K562 (cell line): Measurements from ENCODE around the gene SLBP. TPM values are rescaled to one million over a fixed set of nuclear protein-coding genes. Genes with fewer than 3 reads are reported as not detected.

Experiments used
- ATF1 ChIP-seq, 2 experiments: fragments of 450-650 bp in 1 of 2; IDR thresholded peaks; 2 replicates each; pipeline ENCODE4 v1.6.1; 2016; ENCODE audit warnings: missing compliant biosample characterization in 1 of 2, missing genetic modification characterization in 1 of 2
- CBFB ChIP-seq: sonication (generic); formaldehyde crosslinking; IDR thresholded peaks from 2 replicates; pipeline ENCODE4 v1.4.0; 2020; ENCODE audit warnings: mild to moderate bottlenecking, missing genetic modification reagents
- CEBPB ChIP-seq: fragments of 450-650 bp; IDR thresholded peaks from 2 replicates; pipeline ENCODE4 v1.6.1; 2016; ENCODE audit warnings: missing genetic modification characterization, missing compliant biosample characterization
- EGR1 ChIP-seq: fragments of 450-650 bp; conservative IDR thresholded peaks from 2 replicates; pipeline ENCODE4 v1.6.1; 2017; ENCODE audit warnings: mild to moderate bottlenecking
- MYC ChIP-seq, 2 experiments: fragments of 250-450 bp in 1 of 2; sonication (Bioruptor Pico) in 1 of 2; IDR thresholded peaks; 2 replicates each; pipeline versions ENCODE4 v1.5.1 to v1.6.1; 2012 to 2021; ENCODE audit warnings: low read depth in 2 of 2, borderline replicate concordance in 1 of 2, improper control_type of control experiment in 1 of 2, low read length in 1 of 2, mild to moderate bottlenecking in 1 of 2, moderate library complexity in 1 of 2
- NRF1 ChIP-seq, 2 experiments: fragments of 450-650 bp; IDR thresholded peaks in 1 of 2; conservative IDR thresholded peaks in 1 of 2; 2 replicates each; pipeline ENCODE4 v1.6.1; 2014; ENCODE audit warnings: mild to moderate bottlenecking in 2 of 2
- PHF21A ChIP-seq: fragments of 450-650 bp; IDR thresholded peaks from 2 replicates; pipeline ENCODE4 v1.6.1; 2017; ENCODE audit warnings: low read depth, borderline replicate concordance
- POLR2A ChIP-seq: fragments of 450-650 bp; conservative IDR thresholded peaks from 2 replicates; pipeline ENCODE4 v1.6.1; 2016
- TEAD1 ChIP-seq, 2 experiments: fragments of 450-650 bp in 1 of 2; sonication (generic) in 1 of 2; formaldehyde crosslinking; IDR thresholded peaks; 2 replicates each; pipeline versions ENCODE4 v1.4.0 to v1.8.0; 2020 to 2022; ENCODE audit warnings: mild to moderate bottlenecking in 2 of 2, missing genetic modification reagents in 1 of 2
- YY1 ChIP-seq, 3 experiments: IDR thresholded peaks; 2 replicates each; pipeline ENCODE4 v1.6.1; 2011; ENCODE audit warnings: low read length in 2 of 3, mild to moderate bottlenecking in 2 of 3, moderate library complexity in 2 of 3, borderline replicate concordance in 1 of 3, control low read depth in 1 of 3, low read depth in 1 of 3; ENCODE audit not compliant: insufficient read depth in 3 of 3, insufficient replicate concordance in 2 of 3, control insufficient read depth in 1 of 3, insufficient read length in 1 of 3; ENCODE audit errors: extremely low read depth in 1 of 3
- ZC3H4 ChIP-seq: sonication (generic); formaldehyde crosslinking; IDR thresholded peaks from 2 replicates; pipeline ENCODE4 v1.9.0; 2021; ENCODE audit warnings: missing genetic modification reagents, borderline replicate concordance
- polyA plus RNA-seq, 8 experiments: library from polyadenylated mRNA; depleted of rRNA in 4 of 8; stranded (reverse) in 5 of 8; unstranded in 3 of 8; fragments of >200 nt; fragmentation: Nextera tagmentation in 2 of 8; fragmentation: Illumina TruSeq in 1 of 8; extraction: Ambion mirVana in 2 of 8; extraction: Trizol in 1 of 8; gene quantifications; 2 replicates each; pipeline versions ENCODE4 v1.2.1 to v1.2.3, GENCODE V29; 2011 to 2014; ENCODE audit warnings: inconsistent platforms in 1 of 8, missing spikeins in 1 of 8
- total RNA-seq, 7 experiments: library from RNA; depleted of rRNA in 6 of 7; stranded (reverse); fragments of >200 nt in 6 of 7; fragmentation: Illumina TruSeq in 2 of 7; extraction: Trizol in 2 of 7; gene quantifications; 2 replicates each; pipeline versions ENCODE4 v1.2.1 to v1.2.3, GENCODE V29; 2011 to 2021; ENCODE audit warnings: low replicate concordance in 1 of 7
- TF ChIP-seq, protein P1 (sequence below): fragments of 150-350 bp; IDR thresholded peaks from 2 replicates; pipeline ENCODE4 v1.6.1; 2014; ENCODE audit warnings: low read depth, mild to moderate bottlenecking, low read length, borderline replicate concordance
- TF ChIP-seq, protein P2 (sequence below): sonication (generic); formaldehyde crosslinking; IDR thresholded peaks from 2 replicates; pipeline ENCODE4 v1.8.1; 2023; ENCODE audit warnings: mild to moderate bottlenecking, missing genetic modification reagents

Gene SLBP
- total and polyA plus RNA-seq, 9 of the 15 experiments (the other 6 are each of a cell fraction or from before 2014, with no cell fraction given) = 49.4 to 221 (median 162) TPM

DNA sequence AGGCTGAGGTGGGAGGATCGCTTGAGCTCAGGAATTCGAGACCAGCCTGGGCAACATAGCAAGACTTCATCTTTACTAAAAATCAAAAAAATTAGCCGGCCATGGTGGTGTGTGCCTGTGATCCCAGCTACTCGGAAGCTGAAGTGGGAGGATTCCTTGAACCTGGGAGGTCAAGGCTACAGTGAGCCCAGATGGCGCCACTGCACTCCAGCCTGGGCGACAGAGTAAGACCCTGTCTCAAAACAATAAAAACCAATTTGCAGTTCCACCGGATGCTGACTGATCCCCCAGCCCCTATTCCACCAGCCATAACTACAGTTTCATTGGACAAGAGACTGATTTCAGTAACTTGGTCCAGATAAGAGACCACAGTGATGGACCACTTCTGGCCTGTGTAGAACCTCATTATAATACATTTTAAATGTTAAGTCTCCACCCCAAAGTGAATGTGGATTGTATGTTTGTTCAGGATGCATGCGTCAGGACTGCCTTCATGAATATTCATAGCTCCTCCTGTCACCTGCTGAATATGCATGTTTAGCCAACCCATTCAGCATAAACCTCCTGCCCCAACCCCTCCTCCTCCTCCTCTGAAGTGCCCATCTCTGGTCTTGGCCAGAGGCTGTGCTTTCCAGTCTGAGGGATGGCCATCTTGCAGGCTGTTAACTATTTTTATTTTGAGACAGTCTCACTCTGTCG lies 2.3 kb upstream of the SLBP start (continued):
- TF ChIP-seq, protein P1, sequence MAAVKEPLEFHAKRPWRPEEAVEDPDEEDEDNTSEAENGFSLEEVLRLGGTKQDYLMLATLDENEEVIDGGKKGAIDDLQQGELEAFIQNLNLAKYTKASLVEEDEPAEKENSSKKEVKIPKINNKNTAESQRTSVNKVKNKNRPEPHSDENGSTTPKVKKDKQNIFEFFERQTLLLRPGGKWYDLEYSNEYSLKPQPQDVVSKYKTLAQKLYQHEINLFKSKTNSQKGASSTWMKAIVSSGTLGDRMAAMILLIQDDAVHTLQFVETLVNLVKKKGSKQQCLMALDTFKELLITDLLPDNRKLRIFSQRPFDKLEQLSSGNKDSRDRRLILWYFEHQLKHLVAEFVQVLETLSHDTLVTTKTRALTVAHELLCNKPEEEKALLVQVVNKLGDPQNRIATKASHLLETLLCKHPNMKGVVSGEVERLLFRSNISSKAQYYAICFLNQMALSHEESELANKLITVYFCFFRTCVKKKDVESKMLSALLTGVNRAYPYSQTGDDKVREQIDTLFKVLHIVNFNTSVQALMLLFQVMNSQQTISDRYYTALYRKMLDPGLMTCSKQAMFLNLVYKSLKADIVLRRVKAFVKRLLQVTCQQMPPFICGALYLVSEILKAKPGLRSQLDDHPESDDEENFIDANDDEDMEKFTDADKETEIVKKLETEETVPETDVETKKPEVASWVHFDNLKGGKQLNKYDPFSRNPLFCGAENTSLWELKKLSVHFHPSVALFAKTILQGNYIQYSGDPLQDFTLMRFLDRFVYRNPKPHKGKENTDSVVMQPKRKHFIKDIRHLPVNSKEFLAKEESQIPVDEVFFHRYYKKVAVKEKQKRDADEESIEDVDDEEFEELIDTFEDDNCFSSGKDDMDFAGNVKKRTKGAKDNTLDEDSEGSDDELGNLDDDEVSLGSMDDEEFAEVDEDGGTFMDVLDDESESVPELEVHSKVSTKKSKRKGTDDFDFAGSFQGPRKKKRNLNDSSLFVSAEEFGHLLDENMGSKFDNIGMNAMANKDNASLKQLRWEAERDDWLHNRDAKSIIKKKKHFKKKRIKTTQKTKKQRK = peak; percentile 60; the same call in 1 of the 2 replicates
- no peak for TF ChIP-seq ZC3H4 (CRISPR knock-in tag)
- no peak for TF ChIP-seq MYC (IDR thresholded peaks at IDR 0.05; ENCODE audit: low read depth, low read length)
- TF ChIP-seq MYC (CRISPR knock-in tag; IDR thresholded peaks at IDR 0.05; ENCODE audit: borderline replicate concordance, low read depth) = no peak
- TF ChIP-seq CBFB = no peak
- TF ChIP-seq PHF21A = no peak
- no peak for TF ChIP-seq EGR1
- no peak for TF ChIP-seq YY1 (IDR thresholded peaks at IDR 0.05; ENCODE audit: borderline replicate concordance in 1 of 3, control insufficient read depth in 1 of 3, extremely low read depth in 1 of 3, insufficient read depth in 3 of 3, insufficient read length in 1 of 3, insufficient replicate concordance in 2 of 3, low read depth in 1 of 3, low read length in 2 of 3)
- TF ChIP-seq, protein P2, sequence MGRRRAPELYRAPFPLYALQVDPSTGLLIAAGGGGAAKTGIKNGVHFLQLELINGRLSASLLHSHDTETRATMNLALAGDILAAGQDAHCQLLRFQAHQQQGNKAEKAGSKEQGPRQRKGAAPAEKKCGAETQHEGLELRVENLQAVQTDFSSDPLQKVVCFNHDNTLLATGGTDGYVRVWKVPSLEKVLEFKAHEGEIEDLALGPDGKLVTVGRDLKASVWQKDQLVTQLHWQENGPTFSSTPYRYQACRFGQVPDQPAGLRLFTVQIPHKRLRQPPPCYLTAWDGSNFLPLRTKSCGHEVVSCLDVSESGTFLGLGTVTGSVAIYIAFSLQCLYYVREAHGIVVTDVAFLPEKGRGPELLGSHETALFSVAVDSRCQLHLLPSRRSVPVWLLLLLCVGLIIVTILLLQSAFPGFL (CRISPR knock-in tag) = no peak
- TF ChIP-seq POLR2A = peak; percentile 19; the same call in 1 of the 2 replicates
- no peak for TF ChIP-seq CEBPB (tag)
- no peak for TF ChIP-seq TEAD1 (CRISPR knock-in tag; IDR thresholded peaks at IDR 0.05)
- no peak for TF ChIP-seq ATF1 (CRISPR knock-in tag; IDR thresholded peaks at IDR 0.05)
- TF ChIP-seq ATF1 (tag; IDR thresholded peaks at IDR 0.05) = 0 out of 2 replicates have a peak, but pooled peaks have one; percentile 16
- peak; percentile 62 to 69 for TF ChIP-seq NRF1 (conservative IDR thresholded peaks at IDR 0.05 in 1 of 2, IDR thresholded peaks at IDR 0.05 in 1 of 2)
